Neuron (in vitro differentiated cells): ENCODE measurements around the gene GRM5.
"Not testable (repeated sequence)": the region's sequence is repeated elsewhere in the genome, so short reads cannot be mapped to it uniquely, and the experiment has no call there.

ENCODE experiments used
- H2AFZ ChIP-seq: one replicate; pipeline ENCODE4 v1.6.1; 2013; ENCODE audit warnings: low read depth, mild to moderate bottlenecking, inconsistent platforms, low read length, moderate library complexity
- H3K27me3 ChIP-seq: one replicate; pipeline ENCODE4 v1.6.1; 2013; ENCODE audit warnings: low read length; ENCODE audit not compliant: insufficient read depth
- H3K36me3 ChIP-seq: one replicate; pipeline ENCODE4 v1.6.1; 2013; ENCODE audit warnings: low read length; ENCODE audit not compliant: insufficient read depth
- H3K4me1 ChIP-seq: one replicate; pipeline ENCODE4 v1.6.1; 2013; ENCODE audit warnings: low read length; ENCODE audit not compliant: insufficient read depth
- H3K4me3 ChIP-seq: 2 replicates; pipeline ENCODE4 v1.5.1; 2013; ENCODE audit warnings: mild to moderate bottlenecking, low read length, moderate library complexity
- H3K9me3 ChIP-seq: one replicate; pipeline ENCODE4 v1.6.1; 2013; ENCODE audit warnings: low read length

GRM5 gene

GRCh38 chr11:89029671-89030070 is 36.1 kb downstream of the GRM5 start:
- not testable (repeated sequence) for H3K27me3 ChIP-seq, H3K4me3 ChIP-seq, H3K9me3 ChIP-seq, H3K4me1 ChIP-seq, H2AFZ ChIP-seq, H3K36me3 ChIP-seq

GRCh38 chr11:89021339-89021738 is 44.4 kb downstream of the GRM5 start:
- no peak overlapping the region for H2AFZ ChIP-seq
- no peaks in the 10 kb centered on the region for H3K27me3 ChIP-seq
- no peaks in the 10 kb centered on the region for H3K36me3 ChIP-seq
- H3K4me3 ChIP-seq = no peak overlapping the region
- no peaks in the 10 kb centered on the region for H3K9me3 ChIP-seq
- H3K4me1 ChIP-seq = no peaks in the 10 kb centered on the region

- not testable (repeated sequence) for H3K27me3 ChIP-seq, H3K36me3 ChIP-seq, H3K4me3 ChIP-seq, H2AFZ ChIP-seq, H3K4me1 ChIP-seq, H3K9me3 ChIP-seq
Observed at GRCh38 chr11:89019827-89020547, 45.8 kb downstream of the GRM5 start.

- H2AFZ ChIP-seq = no peak overlapping the region
- H3K9me3 ChIP-seq = no peaks in the 10 kb centered on the region
- H3K4me3 ChIP-seq = no peak overlapping the region
- no peaks in the 10 kb centered on the region for H3K36me3 ChIP-seq
- H3K27me3 ChIP-seq = no peaks in the 10 kb centered on the region
- no peaks in the 10 kb centered on the region for H3K4me1 ChIP-seq
Observed at GRCh38 chr11:89016214-89016613, 49.6 kb downstream of the GRM5 start.

- H3K4me1 ChIP-seq = no peaks in the 10 kb centered on the region
- no peak overlapping the region for H3K4me3 ChIP-seq
- H3K9me3 ChIP-seq = no peaks in the 10 kb centered on the region
- no peaks in the 10 kb centered on the region for H3K27me3 ChIP-seq
- no peaks in the 10 kb centered on the region for H3K36me3 ChIP-seq
- H2AFZ ChIP-seq = no peak overlapping the region
Observed at GRCh38 chr11:89015614-89016013, 50.2 kb downstream of the GRM5 start.

GRCh38 chr11:89000852-89001251 is 64.9 kb downstream of the GRM5 start:
- H3K27me3 ChIP-seq, H3K4me1 ChIP-seq, H2AFZ ChIP-seq, H3K36me3 ChIP-seq, H3K4me3 ChIP-seq, H3K9me3 ChIP-seq: not testable (repeated sequence)

GRCh38 chr11:88979641-88980040 is 86.1 kb downstream of the GRM5 start:
- H3K9me3 ChIP-seq = no peaks in the 10 kb centered on the region
- no peaks in the 10 kb centered on the region for H3K36me3 ChIP-seq
- H3K4me1 ChIP-seq = no peaks in the 10 kb centered on the region
- no peak overlapping the region for H2AFZ ChIP-seq
- H3K27me3 ChIP-seq = no peaks in the 10 kb centered on the region
- no peak overlapping the region for H3K4me3 ChIP-seq

- H3K9me3 ChIP-seq, H3K27me3 ChIP-seq, H3K4me1 ChIP-seq, H3K4me3 ChIP-seq, H3K36me3 ChIP-seq, H2AFZ ChIP-seq: not testable (repeated sequence)
Observed at GRCh38 chr11:88978992-88979391, 86.8 kb downstream of the GRM5 start.

- not testable (repeated sequence) for H3K4me1 ChIP-seq, H3K36me3 ChIP-seq, H2AFZ ChIP-seq
Observed at GRCh38 chr11:88975441-88975840, 90.3 kb downstream of the GRM5 start.

GRCh38 chr11:88972210-88972609 is 93.6 kb downstream of the GRM5 start:
- Histone ChIP-seq H3K27me3 (no peaks in the 10 kb centered on the region), H2AFZ (no peak overlapping the region), H3K4me3 (no peak overlapping the region), H3K9me3 (no peaks in the 10 kb centered on the region), H3K4me1 (no peaks in the 10 kb centered on the region), H3K36me3 (no peaks in the 10 kb centered on the region)

More at GRCh38 chr11:88975441-88975840, 90.3 kb downstream of the GRM5 start:
- not testable (repeated sequence) for H3K4me3 ChIP-seq, H3K27me3 ChIP-seq, H3K9me3 ChIP-seq

GRCh38 chr11:88961621-88962020 is 104.2 kb downstream of the GRM5 start:
- not testable (repeated sequence) for H3K4me1 ChIP-seq, H3K4me3 ChIP-seq, H3K27me3 ChIP-seq, H2AFZ ChIP-seq, H3K36me3 ChIP-seq, H3K9me3 ChIP-seq

- not testable (repeated sequence) for H3K27me3 ChIP-seq, H3K9me3 ChIP-seq, H2AFZ ChIP-seq, H3K36me3 ChIP-seq, H3K4me3 ChIP-seq, H3K4me1 ChIP-seq
Observed at GRCh38 chr11:88959857-88960256, 105.9 kb downstream of the GRM5 start.

- no peaks in the 10 kb centered on the region for H3K27me3 ChIP-seq
- H2AFZ ChIP-seq = no peak overlapping the region
- H3K4me3 ChIP-seq = no peak overlapping the region
- H3K36me3 ChIP-seq = no peaks in the 10 kb centered on the region
- H3K4me1 ChIP-seq = no peaks in the 10 kb centered on the region
- no peaks in the 10 kb centered on the region for H3K9me3 ChIP-seq
Observed at GRCh38 chr11:88950975-88951374, 114.8 kb downstream of the GRM5 start.

- H3K27me3 ChIP-seq, H3K36me3 ChIP-seq, H2AFZ ChIP-seq, H3K9me3 ChIP-seq, H3K4me3 ChIP-seq, H3K4me1 ChIP-seq: not testable (repeated sequence)
Observed at GRCh38 chr11:88948908-88949307, 116.9 kb downstream of the GRM5 start.
